Measurements from ENCODE around the gene HS6ST3.

The HS6ST3 gene

GRCh38 chr13:96749825-96750224 lies 659.9 kb downstream of the HS6ST3 start:
- no peak overlapping the region for H3K27ac ChIP-seq (ENCODE audit: low read depth, low read length)

GRCh38 chr13:96751089-96751488 lies 661.2 kb downstream of the HS6ST3 start:
- H3K4me3 ChIP-seq (ENCODE audit: low read length), result no peak overlapping the region
- TF ChIP-seq EZH2phosphoT487 (IDR thresholded peaks at IDR 0.05; ENCODE audit: borderline replicate concordance, low read length) (no peak), CTCF (IDR thresholded peaks at IDR 0.05; ENCODE audit: low read depth, low read length, poor library complexity, severe bottlenecking) (no peak)
- no peaks in the 10 kb centered on the region for H4K20me1 ChIP-seq (ENCODE audit: control insufficient read depth, insufficient read depth, low read depth, low read length)
- H3K36me3 ChIP-seq (ENCODE audit: control insufficient read depth, low read length), result no peaks in the 10 kb centered on the region
- H3K79me2 ChIP-seq (ENCODE audit: control insufficient read depth, low read length), result no peaks in the 10 kb centered on the region
- H3K27ac ChIP-seq (ENCODE audit: low read depth, low read length), result no peak overlapping the region
- H3K27me3 ChIP-seq (ENCODE audit: control insufficient read depth, low read length), result no peaks in the 10 kb centered on the region
- no peaks in the 10 kb centered on the region for H3K9me3 ChIP-seq (ENCODE audit: control insufficient read depth, insufficient read depth, low read length)
- H3K4me2 ChIP-seq (ENCODE audit: low read length), result no peak overlapping the region
- no peaks in the 10 kb centered on the region for H3K4me1 ChIP-seq (ENCODE audit: control insufficient read depth, low read length)
- H3F3A ChIP-seq (ENCODE audit: control insufficient read depth, insufficient read depth), result no peaks in the 10 kb centered on the region
- no peaks in the 10 kb centered on the region for H3K9me2 ChIP-seq (replicated peaks; ENCODE audit: control insufficient read depth, low read length)

More at GRCh38 chr13:96749825-96750224, 659.9 kb downstream of the HS6ST3 start:
- H3K36me3 ChIP-seq (ENCODE audit: control insufficient read depth, low read length), result no peaks in the 10 kb centered on the region
- H3K4me1 ChIP-seq (ENCODE audit: control insufficient read depth, low read length), result no peaks in the 10 kb centered on the region
- no peaks in the 10 kb centered on the region for H3F3A ChIP-seq (ENCODE audit: control insufficient read depth, insufficient read depth)
- H3K4me3 ChIP-seq (ENCODE audit: low read length), result no peak overlapping the region
- no peaks in the 10 kb centered on the region for H3K9me3 ChIP-seq (ENCODE audit: control insufficient read depth, insufficient read depth, low read length)
- H3K79me2 ChIP-seq (ENCODE audit: control insufficient read depth, low read length), result no peaks in the 10 kb centered on the region
- H3K9me2 ChIP-seq (replicated peaks; ENCODE audit: control insufficient read depth, low read length), result no peaks in the 10 kb centered on the region
- no peaks in the 10 kb centered on the region for H4K20me1 ChIP-seq (ENCODE audit: control insufficient read depth, insufficient read depth, low read depth, low read length)
- no peak for TF ChIP-seq CTCF (IDR thresholded peaks at IDR 0.05; ENCODE audit: low read depth, low read length, poor library complexity, severe bottlenecking)
- no peak for TF ChIP-seq EZH2phosphoT487 (IDR thresholded peaks at IDR 0.05; ENCODE audit: borderline replicate concordance, low read length)
- no peak overlapping the region for H3K4me2 ChIP-seq (ENCODE audit: low read length)
- H3K27me3 ChIP-seq (ENCODE audit: control insufficient read depth, low read length), result no peaks in the 10 kb centered on the region

DNA sequence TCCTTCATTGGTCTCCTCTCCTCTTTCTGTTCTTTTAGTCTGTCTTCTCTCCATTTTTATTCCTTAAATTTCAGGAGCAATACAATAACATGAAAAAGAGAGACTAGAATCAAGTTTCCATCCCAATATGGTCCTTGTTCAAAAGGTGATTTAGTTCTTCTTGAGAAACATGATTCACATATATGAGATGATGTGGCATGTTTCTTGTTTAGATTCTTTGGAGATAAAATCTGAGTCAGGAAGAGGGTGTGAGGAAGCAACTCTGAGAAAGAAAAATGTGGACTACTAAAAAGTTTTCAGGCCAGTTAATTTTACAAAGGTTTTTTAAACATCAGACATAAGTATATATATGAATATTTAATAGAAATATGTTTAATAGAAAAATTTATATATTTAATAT lies 673.0 kb downstream of the HS6ST3 start:
- H3F3A ChIP-seq (ENCODE audit: control insufficient read depth, insufficient read depth), result no peaks in the 10 kb centered on the region
- no peak overlapping the region for H3K4me3 ChIP-seq (ENCODE audit: low read length)
- no peak overlapping the region for H3K27ac ChIP-seq (ENCODE audit: low read depth, low read length)
- H3K9me3 ChIP-seq (ENCODE audit: control insufficient read depth, insufficient read depth, low read length), result no peaks in the 10 kb centered on the region
- no peaks in the 10 kb centered on the region for H3K9me2 ChIP-seq (replicated peaks; ENCODE audit: control insufficient read depth, low read length)
- no peaks in the 10 kb centered on the region for H4K20me1 ChIP-seq (ENCODE audit: control insufficient read depth, insufficient read depth, low read depth, low read length)
- H3K79me2 ChIP-seq (ENCODE audit: control insufficient read depth, low read length), result no peaks in the 10 kb centered on the region
- TF ChIP-seq EZH2phosphoT487 (IDR thresholded peaks at IDR 0.05; ENCODE audit: borderline replicate concordance, low read length) (no peak), CTCF (IDR thresholded peaks at IDR 0.05; ENCODE audit: low read depth, low read length, poor library complexity, severe bottlenecking) (no peak)
- no peaks in the 10 kb centered on the region for H3K27me3 ChIP-seq (ENCODE audit: control insufficient read depth, low read length)
- H3K4me2 ChIP-seq (ENCODE audit: low read length), result no peak overlapping the region
- no peaks in the 10 kb centered on the region for H3K36me3 ChIP-seq (ENCODE audit: control insufficient read depth, low read length)
- no peaks in the 10 kb centered on the region for H3K4me1 ChIP-seq (ENCODE audit: control insufficient read depth, low read length)

- no peak overlapping the region for H3K4me3 ChIP-seq (ENCODE audit: low read length)
- H3K9me3 ChIP-seq (ENCODE audit: control insufficient read depth, insufficient read depth, low read length), result no peaks in the 10 kb centered on the region
- H3K36me3 ChIP-seq (ENCODE audit: control insufficient read depth, low read length), result no peaks in the 10 kb centered on the region
- no peaks in the 10 kb centered on the region for H3F3A ChIP-seq (ENCODE audit: control insufficient read depth, insufficient read depth)
- H3K9me2 ChIP-seq (replicated peaks; ENCODE audit: control insufficient read depth, low read length), result no peaks in the 10 kb centered on the region
- no peaks in the 10 kb centered on the region for H3K27me3 ChIP-seq (ENCODE audit: control insufficient read depth, low read length)
- TF ChIP-seq EZH2phosphoT487 (IDR thresholded peaks at IDR 0.05; ENCODE audit: borderline replicate concordance, low read length) (no peak), CTCF (IDR thresholded peaks at IDR 0.05; ENCODE audit: low read depth, low read length, poor library complexity, severe bottlenecking) (no peak)
- no peak overlapping the region for H3K27ac ChIP-seq (ENCODE audit: low read depth, low read length)
- H4K20me1 ChIP-seq (ENCODE audit: control insufficient read depth, insufficient read depth, low read depth, low read length), result no peaks in the 10 kb centered on the region
- no peaks in the 10 kb centered on the region for H3K79me2 ChIP-seq (ENCODE audit: control insufficient read depth, low read length)
- no peaks in the 10 kb centered on the region for H3K4me1 ChIP-seq (ENCODE audit: control insufficient read depth, low read length)
- no peak overlapping the region for H3K4me2 ChIP-seq (ENCODE audit: low read length)
These were observed 676.4 kb downstream of the HS6ST3 start for GRCh38 chr13:96766306-96766705.

Measured in DOHH2 (cell line).